Neuron (in vitro differentiated cells): ENCODE results near the gene FADS1.

Experiments used
- H2AFZ ChIP-seq: one replicate; pipeline ENCODE4 v1.6.1; 2013; ENCODE audit warnings: low read depth, mild to moderate bottlenecking, inconsistent platforms, low read length, moderate library complexity
- H3K27me3 ChIP-seq: one replicate; pipeline ENCODE4 v1.6.1; 2013; ENCODE audit warnings: low read length; ENCODE audit not compliant: insufficient read depth
- H3K36me3 ChIP-seq: one replicate; pipeline ENCODE4 v1.6.1; 2013; ENCODE audit warnings: low read length; ENCODE audit not compliant: insufficient read depth
- H3K4me1 ChIP-seq: one replicate; pipeline ENCODE4 v1.6.1; 2013; ENCODE audit warnings: low read length; ENCODE audit not compliant: insufficient read depth
- H3K4me3 ChIP-seq: 2 replicates; pipeline ENCODE4 v1.5.1; 2013; ENCODE audit warnings: mild to moderate bottlenecking, low read length, moderate library complexity
- H3K9me3 ChIP-seq: one replicate; pipeline ENCODE4 v1.6.1; 2013; ENCODE audit warnings: low read length

Gene FADS1

DNA sequence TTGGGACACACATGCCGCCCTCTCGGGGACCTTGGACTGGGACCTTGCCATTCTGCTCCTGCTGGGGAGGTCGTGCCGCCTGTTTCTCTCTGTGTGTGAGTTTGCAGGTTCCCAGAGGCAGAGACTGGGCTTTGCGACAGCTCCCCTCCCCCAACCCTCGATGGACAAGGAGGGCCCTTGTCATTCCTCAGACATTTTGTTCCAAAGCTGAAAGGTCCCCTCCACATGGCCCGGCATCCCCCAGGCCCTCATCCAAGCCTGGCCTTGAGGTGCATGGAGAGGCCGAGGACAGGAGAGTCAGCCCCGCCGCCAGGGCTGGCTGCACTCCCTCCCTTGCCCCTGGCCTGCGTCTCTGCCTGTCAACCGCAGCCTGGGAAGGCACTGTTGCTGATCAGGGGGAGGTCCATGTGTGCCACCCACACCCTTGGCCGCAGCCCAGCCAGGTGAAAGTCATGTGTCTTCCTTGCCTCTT is 36.9 kb upstream of the FADS1 start:
- no peaks in the 10 kb centered on the region for H3K27me3 ChIP-seq
- H3K36me3 ChIP-seq = peaks cover 86% of the 10 kb centered on the region
- H3K9me3 ChIP-seq = no peaks in the 10 kb centered on the region
- H3K4me1 ChIP-seq = no peaks in the 10 kb centered on the region
- no peak overlapping the region for H3K4me3 ChIP-seq
- H2AFZ ChIP-seq = no peak overlapping the region

DNA sequence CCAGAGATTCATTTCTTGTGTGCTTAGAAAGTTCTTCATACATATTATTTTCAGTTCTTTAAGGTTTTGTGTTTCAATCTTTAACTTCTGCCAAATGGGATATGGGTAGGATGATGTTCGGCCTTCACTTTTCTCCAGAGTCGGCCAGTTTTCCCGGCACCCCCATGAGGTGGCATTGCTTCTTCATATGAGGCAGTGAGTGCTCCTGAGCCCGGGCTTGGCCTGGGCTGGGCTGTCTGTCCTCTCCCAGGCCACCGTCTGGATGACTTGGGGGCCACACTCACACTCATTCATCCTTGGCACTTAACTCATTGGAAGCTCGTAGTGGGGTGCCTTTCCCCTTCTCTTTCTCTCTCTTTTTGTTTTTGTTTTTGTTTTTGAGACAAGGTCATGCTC is 35.1 kb upstream of the FADS1 start:
- no peaks in the 10 kb centered on the region for H3K9me3 ChIP-seq
- no peak overlapping the region for H2AFZ ChIP-seq
- H3K36me3 ChIP-seq = peaks cover 91% of the 10 kb centered on the region
- H3K27me3 ChIP-seq = no peaks in the 10 kb centered on the region
- H3K4me1 ChIP-seq = no peaks in the 10 kb centered on the region
- no peak overlapping the region for H3K4me3 ChIP-seq

DNA sequence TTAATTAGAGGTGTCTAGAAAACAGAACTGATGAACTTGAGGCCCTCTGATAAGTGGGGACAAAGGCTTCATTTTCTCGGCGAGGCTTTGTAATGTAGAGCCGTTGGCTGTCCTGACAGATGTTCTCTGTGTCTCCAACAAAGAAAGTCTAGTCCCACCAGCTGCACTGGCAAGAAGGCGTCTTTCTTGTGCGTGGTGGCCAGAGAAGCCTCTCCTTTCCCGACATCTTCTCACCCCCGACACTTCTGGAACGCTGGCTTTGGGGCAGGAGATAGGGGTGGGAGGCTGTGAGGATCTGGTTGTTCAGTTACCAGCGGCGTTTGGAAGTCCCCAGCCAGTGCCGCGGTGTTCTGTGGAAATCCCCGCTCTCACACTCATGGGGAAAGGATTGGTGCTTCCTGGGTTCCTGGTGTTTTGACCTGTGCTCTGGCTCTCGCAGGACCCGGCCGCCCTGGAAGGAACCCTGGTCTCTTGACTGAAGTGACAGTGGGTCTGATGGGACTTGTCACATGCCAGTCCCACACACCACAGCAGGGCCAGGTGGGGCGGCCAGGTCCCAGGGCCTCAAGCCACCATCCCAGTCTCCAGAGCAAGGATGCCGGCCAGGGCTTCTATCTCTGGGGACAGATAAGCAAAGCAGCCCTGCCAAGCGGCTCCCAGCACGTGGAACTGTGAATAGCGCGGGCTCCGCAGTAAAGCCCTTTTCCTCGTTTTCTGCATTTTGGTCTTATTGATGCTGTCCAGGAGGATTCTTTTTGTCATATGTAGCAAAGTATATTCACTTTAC is 34.5 kb upstream of the FADS1 start:
- Histone ChIP-seq H3K27me3 (no peaks in the 10 kb centered on the region), H3K9me3 (no peaks in the 10 kb centered on the region), H3K4me3 (no peak overlapping the region), H3K4me1 (no peaks in the 10 kb centered on the region), H2AFZ (no peak overlapping the region), H3K36me3 (peaks cover 91% of the 10 kb centered on the region)

DNA sequence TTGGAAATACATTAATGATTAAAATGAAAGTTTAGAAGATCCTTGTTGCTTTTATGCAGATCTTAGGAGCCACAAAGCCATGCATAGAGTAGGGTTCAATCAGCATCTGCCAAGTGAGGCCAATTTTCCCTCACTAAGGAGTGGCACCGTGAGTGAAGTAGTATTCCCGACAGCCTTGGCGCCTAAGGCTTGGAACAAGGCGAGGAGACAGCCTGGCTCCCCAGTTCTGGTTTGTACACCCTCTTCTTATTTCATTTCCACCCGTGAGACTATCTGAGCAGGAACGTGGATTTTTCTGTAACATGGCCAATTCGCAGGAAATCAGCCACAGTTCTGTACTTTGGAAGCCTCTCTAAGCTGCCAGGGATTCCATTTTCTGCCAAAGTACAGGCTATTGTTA is 33.9 kb upstream of the FADS1 start:
- H3K36me3 ChIP-seq = peaks cover 89% of the 10 kb centered on the region
- H2AFZ ChIP-seq = no peak overlapping the region
- no peaks in the 10 kb centered on the region for H3K4me1 ChIP-seq
- no peaks in the 10 kb centered on the region for H3K27me3 ChIP-seq
- no peak overlapping the region for H3K4me3 ChIP-seq
- H3K9me3 ChIP-seq = no peaks in the 10 kb centered on the region

DNA sequence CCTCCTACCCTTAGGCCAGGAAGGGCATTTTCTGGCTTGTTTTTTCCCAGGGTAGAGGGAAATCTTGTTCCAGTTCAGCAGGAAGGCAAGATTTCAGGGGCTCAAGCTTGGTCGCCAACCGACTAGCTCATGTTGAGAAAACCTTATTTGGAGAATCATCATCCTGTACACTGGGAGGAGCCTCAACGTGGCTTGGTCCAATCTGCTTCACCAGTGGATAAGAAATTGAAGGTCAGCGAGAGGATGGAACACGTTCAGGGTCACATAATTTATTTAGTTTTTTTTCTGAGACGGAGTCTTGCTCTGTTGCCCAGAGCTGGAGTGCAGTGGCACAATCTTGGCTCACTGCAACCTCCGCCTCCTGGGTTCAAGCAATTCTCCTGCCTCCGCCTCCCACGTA is 31.8 kb upstream of the FADS1 start:
- Histone ChIP-seq H3K9me3 (no peaks in the 10 kb centered on the region), H3K4me3 (no peak overlapping the region), H3K4me1 (no peaks in the 10 kb centered on the region), H3K27me3 (no peaks in the 10 kb centered on the region), H3K36me3 (peaks cover 82% of the 10 kb centered on the region), H2AFZ (no peak overlapping the region)

DNA sequence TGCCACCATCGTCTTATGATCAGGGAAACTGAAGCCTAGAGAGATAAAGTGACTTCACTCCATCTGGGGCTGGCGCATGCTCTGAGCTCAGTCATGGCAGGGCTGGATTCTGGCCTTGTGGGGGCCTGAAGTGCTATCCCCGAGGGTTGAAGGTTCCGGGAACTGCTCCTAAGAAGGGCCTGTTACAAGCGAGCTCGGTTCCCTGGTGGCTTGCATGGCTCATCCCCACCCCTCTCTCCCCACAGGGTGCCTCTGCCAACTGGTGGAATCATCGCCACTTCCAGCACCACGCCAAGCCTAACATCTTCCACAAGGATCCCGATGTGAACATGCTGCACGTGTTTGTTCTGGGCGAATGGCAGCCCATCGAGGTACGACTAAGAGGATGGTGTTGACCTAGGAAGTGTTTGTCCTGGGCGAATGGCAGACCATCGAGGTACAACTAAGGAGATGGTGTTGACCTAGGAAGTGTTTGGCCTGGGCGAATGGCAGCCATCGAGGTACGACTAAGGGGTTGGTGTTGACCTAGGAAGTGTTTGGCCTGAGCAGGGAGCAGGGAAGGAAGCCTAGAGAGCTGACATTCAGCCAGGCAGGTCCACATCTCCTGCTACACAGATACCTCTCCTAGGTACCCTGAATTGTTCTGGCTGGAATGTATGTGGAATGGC is 31.2 kb upstream of the FADS1 start:
- H3K9me3 ChIP-seq = no peaks in the 10 kb centered on the region
- H3K4me3 ChIP-seq = no peak overlapping the region
- no peak overlapping the region for H2AFZ ChIP-seq
- peaks cover 82% of the 10 kb centered on the region for H3K36me3 ChIP-seq
- no peaks in the 10 kb centered on the region for H3K27me3 ChIP-seq
- H3K4me1 ChIP-seq = no peaks in the 10 kb centered on the region

DNA sequence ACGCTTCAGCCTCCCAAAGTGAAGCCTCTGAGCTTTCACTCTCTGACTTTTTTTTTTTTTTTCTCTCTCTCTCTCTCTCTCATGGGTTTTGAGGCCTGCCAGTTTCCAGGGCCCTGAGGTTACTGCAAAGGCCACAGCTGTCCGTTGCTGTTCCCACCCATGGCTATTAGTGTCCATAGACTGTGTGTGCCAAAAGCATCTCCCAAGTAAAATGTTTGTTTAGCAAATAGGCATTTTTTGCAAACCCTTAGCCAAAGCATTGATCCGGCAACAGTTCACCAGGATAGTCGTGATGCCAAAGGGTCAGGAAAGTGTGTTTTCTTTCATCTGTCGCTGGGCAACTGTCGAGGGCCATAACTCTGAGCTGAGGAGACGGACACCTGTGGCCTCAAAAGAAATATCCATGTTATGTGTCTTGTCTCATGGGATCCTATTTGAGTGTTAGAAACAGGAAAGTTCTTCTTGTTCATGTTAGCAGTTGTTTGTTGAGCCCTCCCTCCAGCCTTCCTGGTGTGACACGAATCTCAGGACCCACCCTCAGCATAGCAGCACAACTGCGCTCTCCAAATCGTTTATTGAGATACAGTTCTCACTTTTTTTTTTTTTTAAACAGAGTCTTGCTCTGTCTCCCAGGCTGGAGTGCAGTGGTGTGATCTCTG is 29.7 kb upstream of the FADS1 start:
- Histone ChIP-seq H3K4me3 (no peak overlapping the region), H3K4me1 (no peaks in the 10 kb centered on the region), H3K36me3 (peaks cover 86% of the 10 kb centered on the region), H3K9me3 (no peaks in the 10 kb centered on the region), H2AFZ (no peak overlapping the region), H3K27me3 (no peaks in the 10 kb centered on the region)

DNA sequence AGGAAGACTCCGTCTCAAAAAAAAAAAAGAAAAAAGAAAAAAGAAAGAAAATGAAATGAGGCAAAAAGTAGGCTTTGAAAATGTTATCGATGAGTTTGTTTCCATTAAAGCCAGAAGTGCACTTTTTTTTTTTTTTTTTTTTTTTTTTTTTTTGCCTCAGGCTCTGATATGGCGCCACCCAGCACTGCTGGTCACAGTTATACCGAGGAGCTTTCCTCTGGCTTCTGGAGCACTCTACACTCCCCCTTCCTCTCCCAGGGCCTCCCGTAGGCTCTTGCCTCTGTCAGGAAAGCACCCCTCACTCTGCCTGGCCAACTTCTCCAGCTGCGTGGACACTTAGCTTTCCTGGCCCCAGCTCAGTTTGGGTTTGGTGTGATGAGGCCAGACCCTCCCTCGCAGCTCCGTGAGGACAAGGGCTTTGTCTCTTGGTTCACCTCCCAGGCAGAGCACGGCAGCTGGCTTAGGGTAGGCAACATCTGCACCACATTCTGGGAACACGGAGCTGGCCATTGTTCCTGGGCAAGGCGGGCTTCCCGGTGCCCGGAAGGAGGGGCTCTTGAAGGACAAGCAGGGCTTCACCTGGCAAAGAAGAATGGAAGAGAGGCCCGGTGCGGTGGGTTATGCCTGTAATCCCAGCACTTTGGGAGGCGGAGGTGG is 28.2 kb upstream of the FADS1 start:
- no peaks in the 10 kb centered on the region for H3K27me3 ChIP-seq
- H3K36me3 ChIP-seq = peaks cover 87% of the 10 kb centered on the region
- no peak overlapping the region for H2AFZ ChIP-seq
- H3K9me3 ChIP-seq = no peaks in the 10 kb centered on the region
- H3K4me3 ChIP-seq = no peak overlapping the region
- no peaks in the 10 kb centered on the region for H3K4me1 ChIP-seq

DNA sequence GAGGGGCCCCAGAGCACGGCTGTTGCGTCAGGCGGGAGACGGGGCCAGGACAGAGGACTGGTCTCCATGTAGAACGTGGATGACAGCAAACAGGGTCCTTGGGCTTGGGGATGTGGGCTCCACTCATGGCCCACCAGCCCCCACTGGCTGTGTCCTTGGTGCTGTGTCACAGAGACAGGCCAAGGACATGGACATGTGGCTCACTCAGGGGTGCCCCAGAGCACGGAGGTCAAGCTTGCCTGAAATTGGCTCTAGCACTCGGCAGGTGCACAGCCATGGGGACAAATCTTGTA is 25.7 kb upstream of the FADS1 start:
- Histone ChIP-seq H3K36me3 (peaks cover 86% of the 10 kb centered on the region), H3K9me3 (no peaks in the 10 kb centered on the region), H3K4me1 (no peaks in the 10 kb centered on the region), H2AFZ (no peak overlapping the region), H3K27me3 (no peaks in the 10 kb centered on the region), H3K4me3 (no peak overlapping the region)

DNA sequence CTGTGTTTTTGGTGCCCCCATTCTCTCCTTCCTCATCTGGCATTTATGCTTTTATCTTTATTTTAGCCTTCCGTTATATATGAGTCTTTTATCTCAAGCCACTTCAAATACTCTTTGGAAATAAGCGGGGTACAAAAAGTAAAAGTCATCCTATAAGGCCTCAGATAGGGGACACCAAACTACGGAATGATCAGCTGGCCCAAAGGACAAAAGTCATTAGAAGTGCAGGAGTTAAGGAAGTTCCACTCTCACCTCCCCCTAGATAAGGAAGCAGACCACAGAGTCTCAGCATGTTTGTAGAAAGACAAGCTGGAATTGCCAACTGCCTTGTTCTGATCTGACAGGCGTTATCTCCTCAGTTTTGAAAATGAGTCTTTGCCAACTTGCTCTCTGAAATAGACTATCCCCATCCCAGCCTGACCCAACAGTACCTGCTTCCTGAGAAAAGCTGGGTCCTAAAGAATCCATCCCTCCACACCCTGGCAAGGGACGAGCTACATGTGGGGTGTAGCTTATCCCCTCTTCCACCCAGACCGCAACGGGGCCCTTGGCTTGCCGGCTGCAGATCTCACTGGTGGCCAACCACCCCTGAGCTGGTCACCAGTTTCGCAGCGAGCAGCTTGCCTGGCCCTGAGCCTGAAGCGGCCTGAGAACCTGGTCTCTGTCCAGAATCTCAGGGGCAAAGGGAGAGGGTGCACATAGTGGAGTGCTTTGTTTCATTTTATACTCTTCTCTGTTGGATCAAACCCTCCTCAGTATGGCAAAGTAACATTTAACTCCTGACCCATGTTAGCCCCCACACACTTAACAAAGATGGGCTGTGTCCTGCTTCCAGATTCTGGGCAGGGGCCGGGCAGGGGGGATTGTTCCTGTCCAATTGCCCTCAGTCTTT is 25.1 kb upstream of the FADS1 start:
- H2AFZ ChIP-seq = no peak overlapping the region
- H3K36me3 ChIP-seq = peaks cover 87% of the 10 kb centered on the region
- no peaks in the 10 kb centered on the region for H3K27me3 ChIP-seq
- no peaks in the 10 kb centered on the region for H3K9me3 ChIP-seq
- H3K4me3 ChIP-seq = no peak overlapping the region
- no peaks in the 10 kb centered on the region for H3K4me1 ChIP-seq

DNA sequence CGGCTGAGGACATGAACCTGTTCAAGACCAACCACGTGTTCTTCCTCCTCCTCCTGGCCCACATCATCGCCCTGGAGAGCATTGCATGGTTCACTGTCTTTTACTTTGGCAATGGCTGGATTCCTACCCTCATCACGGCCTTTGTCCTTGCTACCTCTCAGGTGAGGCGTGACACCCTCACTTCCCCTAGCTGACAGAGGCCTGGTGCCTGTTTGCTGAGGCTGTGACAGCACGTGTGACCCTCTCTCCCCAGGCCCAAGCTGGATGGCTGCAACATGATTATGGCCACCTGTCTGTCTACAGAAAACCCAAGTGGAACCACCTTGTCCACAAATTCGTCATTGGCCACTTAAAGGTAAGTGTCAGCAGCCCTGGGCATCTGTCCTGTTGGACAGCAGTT is 23.6 kb upstream of the FADS1 start:
- peaks cover 85% of the 10 kb centered on the region for H3K36me3 ChIP-seq
- no peak overlapping the region for H3K4me3 ChIP-seq
- H2AFZ ChIP-seq = no peak overlapping the region

DNA sequence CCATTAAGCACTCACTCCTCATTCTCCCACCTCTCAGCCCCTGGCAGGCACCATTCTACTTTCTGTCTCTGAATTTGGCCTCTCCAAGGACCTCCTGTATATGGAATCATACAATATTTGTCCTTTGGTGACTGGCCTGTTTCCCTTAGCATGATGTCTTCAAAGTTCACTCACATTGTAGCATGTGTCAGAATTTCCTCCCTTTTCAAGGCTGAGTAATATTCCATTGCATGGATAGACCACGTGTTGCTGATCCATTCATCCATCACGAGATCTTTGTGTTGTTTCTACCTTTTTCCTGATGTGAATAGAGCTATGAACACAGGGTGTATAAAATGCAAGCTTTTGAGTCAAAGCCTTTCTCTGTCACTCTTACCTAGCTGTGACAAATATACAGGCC is 22.9 kb upstream of the FADS1 start:
- Histone ChIP-seq H3K9me3 (no peaks in the 10 kb centered on the region), H3K36me3 (peaks cover 80% of the 10 kb centered on the region), H2AFZ (no peak overlapping the region), H3K4me3 (no peak overlapping the region), H3K4me1 (peaks cover 3% of the 10 kb centered on the region), H3K27me3 (no peaks in the 10 kb centered on the region)

More for the DNA sequence above, 23.6 kb upstream of the FADS1 start:
- no peaks in the 10 kb centered on the region for H3K27me3 ChIP-seq
- H3K9me3 ChIP-seq = no peaks in the 10 kb centered on the region
- no peaks in the 10 kb centered on the region for H3K4me1 ChIP-seq
